AG09319 (cell line): ENCODE measurements around the gene SRPRB.

Experiments used
- DNase-seq: peaks from one replicate; pipeline ENCODE4 v3.0.0-alpha.2; 2010; ENCODE audit warnings: low read depth; ENCODE audit errors: extremely low read depth
- CTCF ChIP-seq: IDR thresholded peaks from 2 replicates; pipeline ENCODE4 v1.5.1; 2011; ENCODE audit warnings: low read depth, mild to moderate bottlenecking, inconsistent platforms, low read length, moderate library complexity

Gene SRPRB

DNA sequence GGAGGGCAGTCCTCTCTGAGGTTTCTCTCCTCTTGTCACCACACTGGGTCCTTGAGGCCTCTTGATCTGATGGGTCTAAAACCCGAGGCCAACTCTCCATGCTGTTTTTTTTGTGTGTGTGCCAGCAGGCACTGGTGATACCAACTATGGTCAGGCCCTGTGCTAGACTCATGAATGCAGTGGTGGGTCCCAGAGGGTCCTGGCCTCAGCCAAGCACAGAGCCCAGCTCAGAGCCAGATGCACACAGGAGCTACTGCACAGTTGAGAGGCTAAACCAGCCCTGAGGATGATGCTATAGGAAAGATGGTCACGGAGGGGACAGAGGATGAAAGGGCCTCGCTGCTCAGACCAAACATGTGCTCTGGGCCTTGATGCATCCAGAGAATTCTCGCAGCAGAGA lies 56.5 kb downstream of the SRPRB start:
- no peak for DNase-seq
- no peak for TF ChIP-seq CTCF

DNA sequence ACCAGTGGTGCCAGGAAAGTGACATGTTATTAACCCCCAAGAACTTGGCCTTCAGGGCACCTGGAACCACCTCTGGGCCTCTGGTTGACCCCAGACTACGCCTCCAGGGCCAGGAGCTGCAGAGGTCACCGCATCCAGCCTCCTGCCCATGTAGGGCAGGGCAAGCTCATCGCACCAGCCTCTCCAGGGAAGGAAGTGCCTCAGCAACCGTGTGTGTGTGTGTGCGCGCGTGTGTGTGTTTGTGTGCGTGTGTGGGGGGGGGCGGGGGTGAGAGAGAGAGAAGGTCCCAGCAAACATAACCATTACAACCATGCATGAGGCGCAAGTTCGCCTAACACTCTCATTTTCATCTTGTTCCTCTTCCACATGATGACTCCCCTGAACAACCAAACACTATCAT lies 58.3 kb downstream of the SRPRB start:
- no peak for TF ChIP-seq CTCF
- DNase-seq = no peak

DNA sequence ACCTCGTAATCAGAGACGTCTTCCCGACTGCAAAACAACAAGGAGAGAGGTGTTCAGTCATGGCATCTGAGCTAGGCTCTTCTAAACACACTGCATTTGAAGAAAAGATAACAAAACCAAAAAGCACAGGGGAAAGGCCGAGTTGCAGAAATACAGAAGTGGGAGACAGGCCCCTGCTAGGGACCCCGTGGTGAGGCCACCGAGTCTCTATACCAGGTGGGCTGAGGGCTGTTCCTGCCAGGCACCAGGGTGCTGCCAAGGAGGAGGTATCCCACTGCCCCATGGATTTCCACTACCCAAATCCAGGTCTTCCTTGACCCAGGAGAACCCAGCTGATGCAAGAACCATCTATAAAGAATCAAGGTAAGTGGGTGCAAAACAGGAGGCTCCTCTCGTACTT lies 59.0 kb downstream of the SRPRB start:
- no peak for TF ChIP-seq CTCF
- no peak for DNase-seq

DNA sequence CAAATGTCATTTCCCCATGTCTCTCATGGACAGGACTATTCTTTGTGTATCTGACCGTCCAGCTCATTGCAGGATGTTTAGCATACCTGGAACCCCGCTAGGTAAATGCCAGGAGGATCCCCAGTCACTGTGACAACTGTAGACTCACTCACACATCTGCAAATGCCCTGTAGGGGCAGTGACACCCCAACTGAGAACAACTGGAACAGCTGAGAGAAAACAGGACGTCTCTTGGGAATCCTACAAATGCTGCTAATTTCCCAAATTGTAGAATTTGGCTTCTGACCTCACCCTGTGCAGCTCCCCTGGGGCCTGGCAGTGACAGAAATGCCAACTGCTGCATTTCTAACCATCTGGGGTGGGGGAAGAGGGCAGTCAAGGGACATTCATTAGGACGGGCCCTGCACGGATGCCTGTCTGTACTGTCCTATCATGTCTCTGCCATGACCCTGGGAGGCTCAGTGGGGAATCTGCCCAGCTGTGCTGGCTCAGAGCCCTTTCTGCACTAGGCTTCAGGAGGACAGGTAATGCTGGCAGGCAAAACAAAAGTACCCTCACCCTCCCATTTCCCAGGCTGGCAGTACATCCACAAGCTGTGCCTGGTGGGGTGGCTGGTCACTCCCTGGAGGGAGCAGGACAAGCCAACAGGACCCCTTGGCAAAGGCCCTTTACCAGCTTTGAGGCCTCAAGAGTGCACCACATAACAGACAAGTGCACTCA lies 59.7 kb downstream of the SRPRB start:
- TF ChIP-seq CTCF = no peak
- no peak for DNase-seq

- TF ChIP-seq CTCF = no peak
- no peak for DNase-seq
These were observed 60.5 kb downstream of the SRPRB start for GRCh38 chr3:133866141-133866540.

- TF ChIP-seq CTCF = no peak
- no peak for DNase-seq
These were observed 62.6 kb downstream of the SRPRB start for GRCh38 chr3:133868186-133868585.

GRCh38 chr3:133868758-133869475 lies 63.3 kb downstream of the SRPRB start:
- no peak for TF ChIP-seq CTCF
- no peak for DNase-seq
